GM21528 (cell line): ENCODE results near the gene PPP2R5C.

Experiments
- ATAC-seq: cut with Tn5 transposase; IDR thresholded peaks from one replicate; pipeline ENCODE4 v1.9.1; 2021; ENCODE audit warnings: mild to moderate bottlenecking, moderate library complexity; ENCODE audit not compliant: unreplicated experiment, low FRiP score

The PPP2R5C gene

GRCh38 chr14:101879529-101880336 lies 118.2 kb downstream of the PPP2R5C start:
- no peak for ATAC-seq

- no peak for ATAC-seq
Measured at GRCh38 chr14:101881426-101881825, 119.9 kb downstream of the PPP2R5C start.

GRCh38 chr14:101882141-101882935 lies 120.8 kb downstream of the PPP2R5C start:
- ATAC-seq = no peak

DNA sequence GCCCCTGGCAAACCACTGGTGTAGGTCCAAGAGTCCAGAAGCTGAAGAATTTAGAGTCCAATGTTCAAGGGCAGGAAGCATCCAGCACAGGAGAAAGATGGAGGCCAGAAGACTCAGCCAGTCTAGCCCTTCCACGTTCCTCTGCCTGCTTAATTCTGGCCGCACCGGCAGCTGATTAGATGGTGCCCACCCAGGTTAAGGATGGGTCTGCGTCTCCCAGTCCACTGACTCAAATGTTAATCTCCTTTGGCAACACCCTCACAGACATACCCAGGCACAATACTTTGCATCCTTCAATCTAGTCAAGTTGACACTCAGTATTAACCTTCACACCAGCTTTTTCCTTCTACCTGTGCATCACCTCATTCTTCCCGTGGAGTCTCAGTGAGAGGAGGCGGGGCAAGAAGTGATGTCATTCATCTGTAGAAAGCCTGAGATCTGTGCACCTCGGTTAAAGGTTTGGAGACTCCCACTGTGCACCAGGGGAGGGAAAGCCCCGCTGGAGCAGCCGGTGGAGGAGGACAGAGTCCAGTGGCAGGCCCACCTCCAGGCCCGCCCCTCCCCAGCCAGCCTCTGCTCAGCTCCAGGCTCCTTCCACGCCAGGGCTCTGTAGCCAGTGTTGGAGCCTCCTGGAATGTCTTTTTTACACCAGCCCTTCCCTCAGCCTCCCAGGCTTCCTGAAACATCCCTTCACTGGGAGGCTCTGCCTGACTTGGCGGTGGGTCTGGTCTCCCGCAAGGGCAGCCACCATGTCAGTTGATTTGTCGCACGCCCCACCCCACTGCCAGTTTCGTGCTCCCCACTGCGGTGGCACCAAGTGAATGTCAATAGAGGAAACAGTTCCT lies 122.8 kb downstream of the PPP2R5C start:
- ATAC-seq = no peak

DNA sequence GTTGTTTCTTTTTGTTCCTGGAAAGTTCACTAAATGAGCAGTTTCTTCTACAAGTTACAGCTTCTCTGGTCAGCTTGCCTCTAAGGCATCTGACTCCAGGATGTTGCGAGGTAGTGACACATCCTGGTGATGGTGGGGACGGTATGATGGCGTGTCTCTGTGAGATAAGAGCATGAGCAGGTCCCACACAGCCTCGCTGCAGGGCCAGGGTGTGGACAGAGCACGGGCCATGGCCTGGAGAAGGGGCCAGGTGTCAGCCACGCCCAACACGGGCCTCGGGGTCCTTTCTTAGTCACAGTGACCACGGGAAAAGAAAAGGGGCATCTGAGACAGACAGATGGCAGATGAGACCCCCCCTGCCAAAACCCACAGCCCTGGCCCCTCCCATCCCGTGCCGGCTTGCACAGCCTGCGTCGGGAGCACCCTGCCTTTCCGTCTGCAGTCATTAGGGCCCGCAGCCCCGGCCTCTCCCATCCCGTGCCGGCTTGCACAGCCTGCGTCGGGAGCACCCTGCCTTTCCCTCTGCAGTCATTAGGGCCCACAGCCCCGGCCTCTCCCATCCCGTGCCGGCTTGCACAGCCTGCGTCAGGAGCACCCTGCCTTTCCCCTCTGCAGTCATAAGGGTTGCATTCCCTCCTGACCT lies 123.5 kb downstream of the PPP2R5C start:
- no peak for ATAC-seq

- no peak for ATAC-seq
Measured at GRCh38 chr14:101887219-101887618, 125.7 kb downstream of the PPP2R5C start.

GRCh38 chr14:101888182-101888581 lies 126.7 kb downstream of the PPP2R5C start:
- ATAC-seq = no peak

DNA sequence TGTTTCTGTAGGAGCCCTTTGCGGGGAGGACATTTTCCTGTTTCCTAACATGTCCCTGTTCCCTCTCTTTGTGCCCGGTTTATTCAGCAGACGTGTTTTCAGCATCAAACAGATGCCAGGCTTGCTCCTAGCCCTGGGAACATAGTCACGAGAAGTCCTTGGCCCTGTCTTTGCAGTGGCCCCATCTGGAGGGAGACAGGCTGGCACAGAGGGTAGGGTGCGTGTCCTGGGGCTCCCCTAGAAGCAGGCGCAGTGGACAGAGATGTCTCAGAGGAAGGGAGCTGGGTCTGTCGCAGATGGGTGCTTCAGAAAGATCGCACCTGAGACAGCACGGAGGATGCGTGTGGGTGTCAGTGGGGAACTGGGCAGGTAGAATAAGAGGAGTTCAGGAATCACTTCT lies 127.9 kb downstream of the PPP2R5C start:
- no peak for ATAC-seq

- ATAC-seq = no peak
Measured at GRCh38 chr14:101889898-101890297, 128.4 kb downstream of the PPP2R5C start.

DNA sequence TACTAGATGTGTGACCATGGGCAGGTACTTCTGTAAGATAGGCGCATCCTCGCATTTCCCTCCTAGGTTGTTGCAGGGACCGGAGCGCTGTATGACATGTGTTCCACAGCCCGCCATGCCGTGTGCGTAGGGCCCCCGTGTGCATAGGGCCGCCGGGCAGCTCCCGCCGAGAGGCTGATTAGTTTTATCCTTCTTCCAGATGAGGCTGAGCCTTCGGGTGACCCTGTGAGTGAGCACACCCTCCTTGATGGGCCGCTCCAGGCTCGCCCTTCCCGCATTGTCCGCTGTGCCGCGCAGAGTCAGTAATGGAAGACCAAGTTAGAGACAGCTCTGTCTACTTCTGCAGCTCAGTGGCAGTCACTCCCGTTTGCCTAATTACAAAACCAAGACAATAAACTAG lies 130.0 kb downstream of the PPP2R5C start:
- no peak for ATAC-seq

- ATAC-seq = no peak
Measured at GRCh38 chr14:101893759-101894158, 132.2 kb downstream of the PPP2R5C start.

- ATAC-seq = no peak
Measured at GRCh38 chr14:101894365-101895081, 133.0 kb downstream of the PPP2R5C start.

DNA sequence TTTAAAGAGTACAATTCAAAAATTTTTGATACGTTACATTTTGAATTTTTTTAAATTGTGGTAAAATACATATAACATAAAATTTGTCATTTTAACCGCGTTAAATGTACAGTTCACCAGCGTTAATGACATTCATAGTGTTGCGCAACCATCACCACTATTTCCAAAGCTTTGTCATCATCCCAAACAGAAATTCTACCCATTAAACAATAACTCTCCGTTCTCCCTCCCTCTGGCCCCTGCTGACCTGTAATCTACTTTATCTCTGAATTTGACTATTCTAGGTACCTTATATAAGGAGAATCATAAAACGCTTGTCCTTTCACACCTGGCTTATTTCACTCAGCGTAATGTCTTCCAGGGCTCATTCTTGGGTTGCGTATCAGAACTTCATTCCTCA lies 133.7 kb downstream of the PPP2R5C start:
- ATAC-seq = no peak

DNA sequence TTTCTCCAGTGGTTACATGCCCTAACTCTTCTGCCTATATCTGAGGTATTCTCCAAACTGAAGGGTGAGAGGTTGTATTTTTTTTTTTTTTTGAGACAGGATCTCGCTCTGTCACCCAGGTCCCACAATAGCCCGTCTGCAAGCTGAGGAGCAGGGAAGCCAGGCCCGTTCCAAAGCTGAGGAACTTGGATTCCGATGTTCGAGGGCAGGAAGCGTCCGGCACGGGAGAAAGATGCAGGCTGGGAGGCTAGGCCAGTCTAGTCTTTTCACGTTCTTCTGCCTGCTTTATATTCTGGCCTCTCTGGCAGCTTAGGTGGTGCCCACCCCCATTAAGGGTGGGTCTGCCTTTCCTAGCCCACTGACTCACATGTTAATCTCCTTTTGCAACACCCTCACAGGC lies 135.8 kb downstream of the PPP2R5C start:
- ATAC-seq = no peak

DNA sequence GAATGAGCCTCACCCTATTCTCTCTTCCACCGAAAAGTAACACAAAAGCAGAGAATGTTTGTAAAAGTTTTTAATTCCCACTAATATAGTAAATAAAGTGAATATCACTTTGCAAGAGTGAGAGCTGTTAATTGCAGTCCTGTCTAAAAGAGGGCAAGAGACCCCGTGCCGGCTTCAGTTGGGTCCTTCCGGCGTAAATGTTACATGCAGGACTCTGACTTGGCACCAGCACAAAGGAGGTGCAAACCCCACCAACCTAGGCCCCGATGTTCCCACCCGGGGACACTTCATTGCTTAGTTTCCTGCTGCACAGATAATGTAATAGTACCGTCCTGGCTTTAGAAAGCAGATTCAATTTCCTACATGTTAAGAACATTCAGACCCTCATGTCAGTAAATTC lies 136.9 kb downstream of the PPP2R5C start:
- ATAC-seq = no peak

DNA sequence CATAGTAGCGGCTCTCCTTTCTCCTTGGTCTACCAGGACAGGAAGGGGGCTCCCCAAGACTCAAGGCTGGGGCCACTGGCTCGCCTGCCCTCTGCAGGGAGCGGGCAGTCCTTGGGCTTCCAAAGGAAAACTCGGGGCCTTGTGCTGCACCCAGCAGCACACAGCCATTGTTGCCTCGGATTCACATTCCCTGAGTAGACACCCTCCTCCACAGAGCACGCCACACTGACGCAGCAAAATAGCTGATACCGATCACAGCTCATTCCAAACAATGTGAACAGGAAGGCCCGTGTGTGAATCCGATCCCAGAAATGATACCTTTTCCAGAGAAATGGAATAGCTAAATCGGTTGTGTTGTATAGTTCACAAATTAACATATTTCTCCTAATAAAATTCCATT lies 137.8 kb downstream of the PPP2R5C start:
- ATAC-seq = no peak

DNA sequence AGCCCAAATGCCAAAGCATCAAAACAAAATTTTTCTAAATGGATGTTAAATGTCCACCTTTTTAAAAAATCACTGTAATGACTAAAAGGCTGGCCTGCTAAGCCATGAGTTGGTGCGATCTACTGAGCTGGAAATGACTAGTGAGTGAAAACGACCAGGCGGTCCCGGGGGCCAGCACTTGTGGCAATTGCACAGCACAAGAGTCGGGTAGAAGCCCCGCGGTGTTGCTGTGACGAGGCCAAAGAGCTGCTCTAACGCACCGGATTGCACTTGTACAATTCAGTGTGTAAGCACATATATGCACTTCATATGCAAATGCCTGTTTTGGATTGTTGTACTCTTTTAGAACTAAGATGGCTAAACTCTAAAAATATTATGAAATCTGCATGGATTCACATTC lies 138.7 kb downstream of the PPP2R5C start:
- no peak for ATAC-seq

DNA sequence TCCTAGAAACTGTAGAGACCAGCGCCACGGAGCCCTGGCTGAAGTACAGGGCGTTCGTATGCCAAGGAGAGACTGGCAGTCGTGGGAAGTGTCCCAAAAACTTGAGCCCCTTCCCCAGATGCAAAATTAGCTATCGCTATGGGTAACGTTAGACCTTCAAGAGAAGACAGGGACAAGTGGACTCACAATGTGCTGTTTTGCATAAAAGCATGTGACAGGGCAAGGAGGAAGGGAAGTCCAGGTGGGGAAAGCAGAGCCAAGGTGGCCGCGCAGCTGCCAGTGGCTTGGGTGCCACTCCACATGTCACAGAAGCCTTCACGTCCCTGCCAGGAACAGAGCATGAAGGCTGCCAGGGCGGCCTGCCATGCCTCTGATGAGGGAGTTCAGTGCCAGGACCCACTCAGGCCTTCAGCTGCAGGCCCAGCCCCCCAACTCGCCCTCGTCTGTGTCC lies 141.6 kb downstream of the PPP2R5C start:
- ATAC-seq = no peak

- no peak for ATAC-seq
Measured at GRCh38 chr14:101905614-101906013, 144.1 kb downstream of the PPP2R5C start.

DNA sequence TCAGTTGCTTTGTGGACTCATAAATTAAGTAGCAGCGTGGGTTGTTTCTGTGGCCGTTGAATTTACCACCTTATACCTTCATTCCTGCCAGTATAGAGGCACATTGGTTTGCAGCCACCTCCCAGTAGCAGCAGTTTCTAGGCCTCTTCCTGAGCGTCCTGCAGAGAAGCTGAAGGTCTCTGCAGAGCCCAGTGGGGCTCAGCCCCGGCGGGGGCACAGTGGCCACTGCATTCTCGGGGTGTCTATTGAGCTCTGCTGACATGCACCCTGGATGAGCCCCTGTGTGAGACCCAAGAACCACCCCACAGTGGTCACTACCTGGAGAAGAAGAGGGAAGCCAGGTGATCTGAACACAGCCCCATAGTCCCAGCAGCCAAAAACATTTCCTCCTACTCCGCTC lies 145.1 kb downstream of the PPP2R5C start:
- no peak for ATAC-seq
